Myocyte (in vitro differentiated cells): ENCODE measurements around the gene S100PBP. TPM values are rescaled to one million over a fixed set of nuclear protein-coding genes. Genes with fewer than 3 reads are reported as not detected.

ENCODE experiments used
- DNase-seq: peaks from one replicate; pipeline ENCODE4 v3.0.0-alpha.2; 2012; ENCODE audit warnings: low read depth
- total RNA-seq: library from RNA; depleted of rRNA; stranded (reverse); fragments of >200 nt; gene quantifications from 2 replicates; pipeline ENCODE4 v1.2.3, GENCODE V29; 2014

Gene S100PBP
- total RNA-seq, 1 donor from 2014 or later, result 27.9 TPM

DNA sequence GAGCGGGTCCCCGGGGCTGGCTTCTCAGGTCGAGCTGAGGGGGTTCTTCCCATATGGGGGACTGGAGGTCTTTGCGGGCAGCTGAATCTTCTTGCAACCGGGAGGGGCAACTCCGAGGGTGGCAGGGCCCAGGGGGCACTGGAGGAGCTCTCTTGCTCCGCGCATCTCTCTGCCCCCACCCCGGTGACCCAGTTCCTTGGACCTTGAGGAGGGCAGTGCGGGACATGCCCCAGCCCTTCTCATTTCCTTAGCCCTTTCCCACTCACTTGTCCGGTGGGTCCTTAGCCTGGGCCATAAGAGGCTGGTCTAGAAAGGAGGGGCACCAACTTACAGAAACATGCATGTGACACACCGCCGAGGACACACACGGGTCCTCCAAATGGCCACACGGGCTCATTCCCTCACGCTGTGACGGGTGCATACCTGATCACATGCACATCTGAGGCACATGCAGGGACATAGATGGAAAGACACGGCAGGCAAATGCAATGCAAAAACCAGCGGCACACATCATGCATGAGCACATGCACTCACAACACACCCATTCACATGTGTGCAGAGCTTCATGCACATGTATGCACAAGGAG, 69.5 kb downstream of the S100PBP start:
- DNase-seq, result no peak

GRCh38 chr1:32887623-32888022, 70.2 kb downstream of the S100PBP start:
- no peak for DNase-seq

DNA sequence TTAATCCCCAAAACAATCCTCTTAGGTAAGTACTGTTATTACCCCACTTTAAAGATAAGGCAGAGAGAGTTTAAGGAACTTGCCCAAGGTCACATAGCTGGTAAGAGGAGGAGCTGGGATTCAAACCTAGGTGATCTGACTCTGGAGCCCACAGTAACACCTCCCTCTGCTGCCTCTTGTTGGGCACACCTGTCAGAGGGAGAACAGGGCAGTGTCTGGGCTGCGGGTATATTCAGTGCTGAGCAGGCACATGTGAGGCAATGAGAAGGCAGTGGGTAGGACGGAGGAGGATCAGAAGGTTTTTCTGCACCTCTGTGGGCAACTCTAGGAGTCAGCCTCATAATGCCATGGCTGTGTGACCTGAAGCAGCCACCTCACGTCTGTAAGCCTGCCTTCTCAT, 70.7 kb downstream of the S100PBP start:
- no peak for DNase-seq

DNA sequence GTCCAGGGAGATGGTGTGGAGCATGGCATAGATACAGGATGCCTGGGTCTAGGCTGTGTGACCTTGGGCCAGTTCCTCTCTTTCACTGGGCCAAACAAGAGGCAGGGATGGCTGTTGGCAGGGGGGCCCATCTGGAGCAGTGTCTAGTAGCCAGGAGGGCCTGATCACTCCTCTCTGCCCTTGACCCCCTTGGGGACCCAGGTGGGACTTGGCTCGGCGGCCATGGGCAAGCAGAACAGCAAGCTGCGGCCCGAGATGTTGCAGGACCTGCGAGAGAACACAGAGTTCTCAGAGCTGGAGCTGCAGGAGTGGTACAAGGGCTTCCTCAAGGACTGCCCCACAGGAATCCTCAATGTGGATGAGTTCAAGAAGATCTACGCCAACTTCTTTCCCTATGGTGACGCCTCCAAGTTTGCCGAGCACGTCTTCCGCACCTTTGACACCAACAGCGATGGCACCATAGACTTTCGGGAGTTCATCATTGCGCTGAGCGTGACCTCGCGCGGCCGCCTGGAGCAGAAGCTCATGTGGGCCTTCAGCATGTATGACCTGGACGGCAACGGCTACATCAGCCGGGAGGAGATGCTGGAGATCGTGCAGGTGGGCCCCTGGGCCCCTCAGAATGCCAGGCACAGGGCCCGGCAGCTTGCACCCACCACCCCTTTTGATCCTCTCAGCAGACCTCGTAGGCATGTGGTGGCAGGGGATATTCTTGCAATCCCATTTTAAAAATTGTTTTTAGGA, 71.4 kb downstream of the S100PBP start:
- no peak for DNase-seq

- no peak for DNase-seq
These were observed 72.4 kb downstream of the S100PBP start for GRCh38 chr1:32889731-32890278.

DNA sequence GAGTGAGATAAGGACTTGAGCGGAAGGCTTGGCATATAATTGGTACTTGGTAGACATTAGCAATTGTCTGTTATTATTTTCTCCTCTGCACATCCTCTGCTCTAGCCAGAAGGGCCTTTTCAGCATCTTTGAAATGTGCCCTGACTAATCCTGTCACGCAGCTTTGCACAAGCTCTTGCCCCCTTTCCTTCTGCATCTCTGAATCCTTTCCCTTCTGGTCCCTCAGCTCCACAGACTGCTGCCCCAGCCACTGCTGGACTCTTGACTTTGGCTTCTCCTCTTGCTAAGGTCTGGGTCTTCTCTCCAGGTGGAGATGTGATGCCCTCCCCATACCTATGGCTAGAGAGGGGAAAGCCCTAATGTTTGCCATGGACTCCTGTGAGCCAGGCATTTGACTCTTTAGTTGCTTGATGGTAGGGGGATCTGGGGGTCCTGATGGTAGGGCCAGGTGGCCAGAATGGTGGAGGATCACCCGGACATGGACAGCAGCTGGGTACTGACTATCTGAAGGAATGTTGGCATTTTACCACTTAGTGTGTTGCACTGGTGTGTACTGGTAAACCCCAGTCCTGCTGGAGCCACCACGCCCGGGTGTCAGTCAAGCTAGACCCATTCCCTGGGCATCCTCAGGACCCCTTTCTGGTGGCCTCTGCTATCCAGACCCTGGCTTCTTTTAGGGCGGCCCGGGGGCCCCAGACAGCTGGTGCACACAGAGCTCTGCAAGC, 73.2 kb downstream of the S100PBP start:
- no peak for DNase-seq

DNA sequence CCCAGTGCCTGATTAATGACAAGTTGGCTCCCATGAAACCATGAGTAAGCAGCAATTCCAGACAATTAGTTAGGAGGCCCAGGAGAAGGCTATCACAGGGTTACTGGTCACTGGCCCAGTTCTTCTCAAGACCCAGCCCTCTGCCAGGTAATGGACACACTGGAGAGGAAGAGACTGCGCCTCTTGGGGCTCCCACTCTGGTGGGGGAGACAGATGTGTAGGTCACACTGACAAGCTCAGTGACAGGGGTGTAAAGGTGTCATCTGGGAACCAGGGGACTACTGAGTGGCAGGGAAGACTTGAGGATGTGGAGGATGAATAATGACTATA, 73.8 kb downstream of the S100PBP start:
- no peak for DNase-seq

DNA sequence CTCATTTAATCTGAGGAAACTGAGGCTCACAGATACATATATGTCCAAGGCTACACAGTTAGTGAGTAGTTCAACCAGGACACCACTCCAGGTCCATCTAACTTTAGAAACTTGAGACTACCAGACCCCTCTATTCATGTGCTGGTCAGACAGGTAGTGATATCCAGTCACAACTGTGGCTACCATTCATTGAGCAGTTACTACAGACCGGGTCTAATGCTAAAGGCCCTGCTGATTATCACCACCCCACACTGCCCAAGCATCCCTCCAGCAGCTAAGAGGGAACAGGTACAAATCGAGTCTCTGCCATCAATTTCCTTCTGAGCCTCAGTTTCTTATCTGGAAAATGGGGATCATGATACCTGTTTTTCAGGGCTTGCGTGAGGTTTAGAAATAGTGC, 74.2 kb downstream of the S100PBP start:
- DNase-seq, result no peak

- DNase-seq, result no peak
These were observed 75.1 kb downstream of the S100PBP start for GRCh38 chr1:32892368-32893197.

DNA sequence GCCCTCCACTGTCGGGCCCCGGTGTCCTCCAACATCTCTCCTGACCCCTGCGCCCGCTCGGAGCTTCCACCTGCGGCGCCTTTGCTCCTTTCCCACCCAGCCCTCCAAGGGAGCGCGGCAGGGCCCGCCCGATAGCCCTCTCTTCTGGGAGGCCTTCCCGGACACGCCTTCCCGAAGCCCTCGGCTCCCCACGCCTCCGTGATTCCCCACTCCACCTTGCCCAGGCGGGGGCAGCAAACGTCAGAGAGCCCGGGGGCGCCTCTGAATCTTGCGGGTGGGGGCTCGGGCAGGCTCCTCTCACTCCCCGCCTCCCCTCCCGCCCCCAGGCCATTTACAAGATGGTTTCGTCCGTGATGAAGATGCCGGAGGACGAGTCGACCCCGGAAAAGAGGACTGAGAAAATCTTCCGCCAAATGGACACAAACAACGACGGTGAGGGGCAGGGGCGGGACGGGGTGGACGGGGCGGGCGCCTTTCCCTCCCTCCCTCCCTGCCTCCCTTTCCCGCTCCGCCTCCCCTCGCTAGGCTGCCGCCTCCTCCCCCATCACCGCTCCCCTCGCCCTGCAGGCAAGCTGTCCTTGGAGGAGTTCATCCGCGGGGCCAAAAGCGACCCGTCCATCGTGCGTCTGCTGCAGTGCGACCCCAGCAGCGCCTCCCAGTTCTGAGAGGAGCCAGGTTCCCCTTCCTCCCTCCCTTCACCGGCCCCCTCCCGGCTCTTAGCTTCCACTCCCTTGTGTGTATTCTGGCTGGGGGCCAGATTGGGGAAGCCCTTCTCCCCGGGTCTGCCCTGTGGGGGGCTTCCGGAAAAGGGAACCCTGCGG, 76.0 kb downstream of the S100PBP start:
- peak; percentile 11 for DNase-seq

DNA sequence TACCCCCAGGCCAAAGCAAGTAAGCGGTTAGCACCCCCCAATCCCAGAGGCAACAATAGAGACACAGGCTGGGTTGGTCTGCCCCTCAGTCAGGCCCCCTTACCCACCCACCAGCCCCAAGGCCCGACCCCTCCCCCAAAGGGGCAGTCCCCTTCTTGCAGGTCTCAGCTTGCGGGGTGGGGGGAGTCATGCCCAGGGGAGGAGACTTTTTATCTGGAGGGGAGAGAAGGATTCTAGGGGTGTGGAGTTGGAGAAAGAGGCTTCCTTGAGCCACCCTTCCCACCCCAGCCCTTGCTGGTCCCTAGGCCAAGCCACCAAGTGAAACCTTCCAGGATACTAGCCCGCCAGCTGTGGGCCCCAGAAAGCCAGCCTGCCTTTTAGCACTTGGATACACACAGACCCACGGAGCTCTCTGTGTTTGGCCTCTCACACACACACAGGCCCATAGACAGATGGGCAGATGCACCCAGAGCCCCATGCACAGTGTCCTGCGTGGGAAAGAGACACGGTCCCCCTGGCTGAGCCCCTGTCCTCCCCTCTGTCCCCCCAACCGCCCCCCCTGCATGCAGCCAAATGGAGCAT, 76.7 kb downstream of the S100PBP start:
- DNase-seq, result no peak

GRCh38 chr1:32894681-32895080, 77.2 kb downstream of the S100PBP start:
- DNase-seq, result no peak

- DNase-seq, result no peak
These were observed 78.1 kb downstream of the S100PBP start for GRCh38 chr1:32895325-32896215.

DNA sequence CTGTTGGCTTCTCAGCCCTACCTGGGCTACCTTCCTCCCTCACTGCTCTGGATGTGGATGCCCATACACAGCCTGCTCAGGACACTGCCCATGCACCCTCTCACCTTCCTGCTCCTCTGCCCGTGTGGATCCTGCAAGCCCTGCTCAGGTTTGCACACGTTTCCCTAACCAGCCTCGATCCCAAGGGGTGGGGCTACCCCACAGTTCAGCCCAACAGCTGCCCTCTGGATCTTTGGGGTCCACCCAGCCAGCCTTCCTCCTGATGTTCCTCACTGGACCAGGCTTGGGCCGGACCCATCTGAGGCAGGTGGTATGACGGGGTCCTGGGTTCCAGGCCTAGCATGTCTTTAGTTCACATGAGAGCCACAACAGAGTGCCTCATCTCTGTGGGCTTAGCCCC, 79.0 kb downstream of the S100PBP start:
- no peak for DNase-seq

- no peak for DNase-seq
These were observed 79.9 kb downstream of the S100PBP start for GRCh38 chr1:32897082-32898049.

DNA sequence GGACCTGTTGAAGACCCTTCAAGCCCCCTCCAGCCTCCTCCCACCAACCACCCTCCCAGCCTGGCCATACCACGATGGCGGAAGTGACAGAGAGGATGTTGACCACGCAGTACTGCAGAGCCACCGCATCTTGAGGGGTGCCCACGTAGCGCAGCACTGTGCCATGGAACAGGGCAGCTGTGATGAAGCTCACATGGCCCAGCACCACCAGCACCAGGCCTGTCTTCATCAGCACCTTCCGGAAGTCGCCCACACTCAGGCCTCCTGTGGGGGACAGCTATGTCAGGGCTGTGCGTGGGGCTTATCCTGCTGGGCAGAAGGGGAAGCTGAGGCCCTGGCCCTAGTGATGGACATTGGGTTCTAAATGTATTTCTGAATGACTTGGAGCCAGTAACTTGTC, 80.6 kb downstream of the S100PBP start:
- DNase-seq, result no peak

- DNase-seq, result no peak
These were observed 81.5 kb downstream of the S100PBP start for GRCh38 chr1:32898958-32899357.
